Transverse colon (tissue), 4 donors: ENCODE measurements around the gene ANXA1. TPM values are rescaled to one million over a fixed set of nuclear protein-coding genes. Genes with fewer than 3 reads are reported as not detected.

Experiments
- DNase-seq: peaks from one replicate; pipeline ENCODE4 v3.0.0-alpha.2; 2019
- H3K27ac ChIP-seq, 4 donors: fragments of 200-600 bp; sonication (generic); 2 replicates each; pipeline ENCODE4 v1.5.1; 2016 to 2018; ENCODE audit warnings: inconsistent platforms in 4 of 4
- H3K27me3 ChIP-seq: fragments of 200-600 bp; sonication (generic); 2 replicates; pipeline ENCODE4 v1.5.1; 2017; ENCODE audit warnings: inconsistent platforms
- H3K36me3 ChIP-seq, 4 donors: fragments of 200-600 bp; sonication (generic); 2 replicates each; pipeline ENCODE4 v1.5.1; 2017 to 2019; ENCODE audit warnings: inconsistent platforms in 4 of 4
- H3K4me1 ChIP-seq, 4 donors: fragments of 200-600 bp; sonication (generic); 2 replicates each; pipeline ENCODE4 v1.5.1; 2017 to 2020; ENCODE audit warnings: inconsistent platforms in 4 of 4
- H3K4me3 ChIP-seq, 4 donors: fragments of 200-600 bp; sonication (generic); 1 replicate in 1 of 4; 2 replicates in 3 of 4; pipeline versions ENCODE4 v1.5.1 to v1.6.1; 2017 to 2019; ENCODE audit warnings: inconsistent platforms in 4 of 4
- H3K9me3 ChIP-seq, 2 donors: fragments of 200-600 bp; sonication (generic); 2 replicates each; pipeline ENCODE4 v1.5.1; 2017 to 2019; ENCODE audit warnings: inconsistent platforms in 2 of 2
- CTCF ChIP-seq, 5 experiments: fragments of 200-600 bp in 3 of 5; fragments of 450-650 bp in 2 of 5; sonication (generic) in 3 of 5; IDR thresholded peaks; 1 replicate in 2 of 5; 2 replicates in 3 of 5; pipeline ENCODE4 v1.5.1; 2016 to 2017; ENCODE audit warnings: antibody characterized with exemption in 5 of 5, inconsistent platforms in 3 of 5, mild to moderate bottlenecking in 2 of 5, moderate library complexity in 1 of 5
- EP300 ChIP-seq: sonication (generic); formaldehyde crosslinking; IDR thresholded peaks from one replicate; pipeline ENCODE4 v1.6.1; 2017; ENCODE audit warnings: antibody characterized with exemption, low read depth
- POLR2A ChIP-seq: fragments of 450-650 bp; IDR thresholded peaks from one replicate; pipeline ENCODE4 v1.6.1; 2016; ENCODE audit warnings: antibody characterized with exemption, mild to moderate bottlenecking, moderate library complexity
- POLR2AphosphoS5 ChIP-seq, 3 donors: sonication (generic); formaldehyde crosslinking; IDR thresholded peaks; one replicate each; pipeline ENCODE4 v1.6.1; 2016; ENCODE audit warnings: antibody characterized with exemption in 3 of 3
- WGBS, 2 donors: methylation state at CpG; one replicate each; pipeline ENCODE4 v1.1.5; 2018; ENCODE audit warnings: low coverage in 1 of 2; 5-methylcytosine and 5-hydroxymethylcytosine counted together
- in situ Hi-C, 4 donors: fragments of 200-750 bp; cut with MboI; loops; one replicate each; pipeline versions ENCODE4 v1.15.0 to v1.15.1; 2017; ENCODE audit warnings: low sequenced_read_pairs in 3 of 4, low pct_ligation_motif_present in 1 of 4, low pct_unique_long_range_greater_than_20kb in 1 of 4
- intact Hi-C: fragments of 100-400 bp; cut with DNase I; formaldehyde crosslinking; loops from one replicate; pipeline ENCODE4 v1.15.1; 2023; ENCODE audit warnings: low total_unique reads
- total RNA-seq, 4 donors: library from RNA; depleted of rRNA; stranded (reverse); fragments of >200 nt; gene quantifications; one replicate each; pipeline ENCODE4 v1.1.0, GENCODE V29; 2016

Gene ANXA1
- total RNA-seq, 4 donors from 2014 or later: 33.3 to 160 (median 66.9) TPM

DNA sequence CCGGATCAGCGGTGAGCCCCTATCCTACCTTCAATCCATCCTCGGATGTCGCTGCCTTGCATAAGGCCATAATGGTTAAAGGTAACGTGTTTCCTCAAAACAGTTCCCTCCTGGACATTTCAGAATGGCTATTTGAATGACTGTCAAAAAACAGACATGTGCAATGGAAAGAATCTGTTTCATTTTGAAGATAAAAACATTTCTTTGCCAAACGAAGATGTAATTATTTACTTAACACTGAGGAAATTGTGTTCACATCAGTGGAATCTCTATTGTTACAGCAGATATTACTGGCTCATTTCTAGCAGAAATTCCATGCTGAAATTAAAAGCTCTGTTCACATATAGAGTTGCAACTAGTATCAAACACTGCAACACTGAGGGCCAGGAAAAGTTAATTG, 7.1 kb downstream of the ANXA1 start:
- no peak overlapping the region for H3K27ac ChIP-seq
- WGBS, 2 donors: 79 to 87% methylated on average over 6 of the region's 6 CpGs
- no peak for DNase-seq

DNA sequence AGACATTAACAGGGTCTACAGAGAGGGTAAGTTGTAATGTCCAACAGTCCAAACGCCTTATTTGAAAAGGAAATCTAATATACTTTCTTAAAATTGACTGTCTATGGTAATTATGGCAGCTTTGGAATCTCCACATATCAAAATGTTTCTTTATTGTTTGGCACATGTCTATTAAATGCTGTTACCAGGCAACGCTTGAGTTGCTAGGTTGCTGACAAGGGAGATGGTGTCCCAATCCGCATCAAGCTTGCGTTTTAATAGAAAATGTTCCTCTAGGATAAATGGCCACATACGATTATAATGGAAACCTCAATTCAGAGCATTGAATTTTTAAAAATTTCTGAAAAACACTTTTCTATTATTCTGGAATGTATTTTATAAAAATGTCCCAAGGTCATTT, 9.2 kb downstream of the ANXA1 start:
- in situ Hi-C loops: no loop called here
- WGBS, 2 donors: 80 to 94% methylated on average over 5 of the region's 5 CpGs
- Histone ChIP-seq H3K27me3 (no peaks in the 10 kb centered on the region), H3K36me3 (peaks cover 0 to 46% (median 15%) of the 10 kb centered on the region in 4 donors), H3K27ac (no peak overlapping the region), H3K4me3 (no peak overlapping the region), H3K9me3 (no peaks in the 10 kb centered on the region), H3K4me1 (peaks cover 0 to 14% (median 2%) of the 10 kb centered on the region in 4 donors)
- no peak for DNase-seq
- intact Hi-C loops: no loop called here
- TF ChIP-seq EP300: no peak
- no peak for TF ChIP-seq CTCF (IDR thresholded peaks at IDR 0.05)
- no peak for TF ChIP-seq POLR2AphosphoS5 (IDR thresholded peaks at IDR 0.05)
- TF ChIP-seq POLR2A: no peak

More for the DNA sequence above, 7.1 kb downstream of the ANXA1 start:
- peaks cover 0 to 21% (median 3%) of the 10 kb centered on the region in 4 donors for H3K4me1 ChIP-seq
- peaks cover 0 to 30% (median 15%) of the 10 kb centered on the region in 4 donors for H3K36me3 ChIP-seq
- TF ChIP-seq POLR2A: no peak
- TF ChIP-seq CTCF (IDR thresholded peaks at IDR 0.05): no peak
- no peak for TF ChIP-seq EP300
- TF ChIP-seq POLR2AphosphoS5 (IDR thresholded peaks at IDR 0.05): no peak
- no peaks in the 10 kb centered on the region for H3K9me3 ChIP-seq
- in situ Hi-C loops: no loop called here
- intact Hi-C loops: no loop called here
- H3K4me3 ChIP-seq: no peak overlapping the region
- H3K27me3 ChIP-seq: no peaks in the 10 kb centered on the region

- in situ Hi-C loops (no loop called here), intact Hi-C loops (no loop called here)
- Histone ChIP-seq H3K9me3 (no peaks in the 10 kb centered on the region), H3K27ac (no peak overlapping the region), H3K4me3 (no peak overlapping the region), H3K4me1 (peaks cover 0 to 8% (median 0%) of the 10 kb centered on the region in 4 donors), H3K36me3 (peaks cover 0 to 51% (median 15%) of the 10 kb centered on the region in 4 donors), H3K27me3 (no peaks in the 10 kb centered on the region)
- no peak for DNase-seq
- WGBS, 2 donors: 75 to 87% methylated on average over 4 to 6 of the region's 6 CpGs
- TF ChIP-seq EP300 (no peak), POLR2AphosphoS5 (IDR thresholded peaks at IDR 0.05) (no peak), POLR2A (no peak), CTCF (IDR thresholded peaks at IDR 0.05) (no peak)
Measured at GRCh38 chr9:73162987-73163768, 11.5 kb downstream of the ANXA1 start.

DNA sequence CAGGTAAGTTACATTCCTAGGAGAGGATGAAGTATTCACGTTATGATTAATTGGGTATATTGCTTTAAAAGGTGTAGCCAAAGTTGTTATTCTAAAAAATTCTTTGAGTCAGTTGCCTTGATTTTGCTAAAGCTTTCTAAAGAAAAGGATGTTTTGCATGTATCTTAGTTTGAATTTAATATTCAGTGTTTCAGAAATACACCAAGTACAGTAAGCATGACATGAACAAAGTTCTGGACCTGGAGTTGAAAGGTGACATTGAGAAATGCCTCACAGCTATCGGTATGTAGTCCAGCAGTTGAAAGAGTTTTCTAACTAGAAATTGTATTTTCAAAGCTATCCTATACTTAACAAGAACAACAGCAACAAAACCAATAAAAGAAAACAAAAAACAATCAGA, 14.2 kb downstream of the ANXA1 start:
- Histone ChIP-seq H3K27me3 (no peaks in the 10 kb centered on the region), H3K36me3 (peaks cover 0 to 48% (median 9%) of the 10 kb centered on the region in 4 donors), H3K9me3 (no peaks in the 10 kb centered on the region), H3K27ac (no peak overlapping the region), H3K4me1 (peaks cover 0 to 8% (median 0%) of the 10 kb centered on the region in 4 donors), H3K4me3 (no peak overlapping the region)
- no peak for DNase-seq
- intact Hi-C loops: no loop called here
- WGBS, 2 donors: 87 to 95% methylated on average over 2 of the region's 2 CpGs
- in situ Hi-C loops: no loop called here
- no peak for TF ChIP-seq CTCF (IDR thresholded peaks at IDR 0.05)
- no peak for TF ChIP-seq POLR2A
- no peak for TF ChIP-seq EP300
- TF ChIP-seq POLR2AphosphoS5 (IDR thresholded peaks at IDR 0.05): no peak
